H1 (cell line): ENCODE measurements around the gene TPRX1. TPM values are rescaled to one million over a fixed set of nuclear protein-coding genes. Genes with fewer than 3 reads are reported as not detected.
"Not testable (repeated sequence)": the region's sequence is repeated elsewhere in the genome, so short reads cannot be mapped to it uniquely, and the experiment has no call there.

Experiments used
- CTCF ChIA-PET: fragments of 300-600 bp; sonication (Branson Sonifier 250); formaldehyde crosslinking; loops from one replicate; lab custom pipeline; 2021; ENCODE audit not compliant: partially characterized antibody; lab: Charles Lee
- POLR2A ChIA-PET: fragments of 300-600 bp; sonication (Branson Sonifier 250); formaldehyde crosslinking; loops from one replicate; lab custom pipeline; 2021; ENCODE audit warnings: inconsistent platforms; ENCODE audit not compliant: partially characterized antibody; lab: Charles Lee
- DNase-seq, 2 experiments: peaks; one replicate each; pipeline versions ENCODE4 v3.0.0 to v3.0.0-alpha.2; 2010 to 2022; ENCODE audit warnings: low spot score in 2 of 2, low read depth in 1 of 2, mixed read lengths in 1 of 2
- FAIRE-seq: peaks from 2 replicates; lab custom pipeline; 2011; peaks lifted over from hg19 to GRCh38; lab: Jason Lieb, UNC
- H2AFZ ChIP-seq: 2 replicates; pipeline ENCODE4 v1.8.1; 2012; ENCODE audit warnings: low read length, inconsistent platforms
- H2AK5ac ChIP-seq: 2 replicates; pipeline ENCODE4 v1.6.1; 2013; ENCODE audit warnings: low read depth, low read length
- H2BK120ac ChIP-seq: replicated peaks from 2 replicates; pipeline ENCODE3; 2013; ENCODE audit warnings: low read depth, low read length, inconsistent platforms
- H2BK12ac ChIP-seq: 2 replicates; pipeline ENCODE4 v1.6.1; 2013; ENCODE audit warnings: low read depth, low read length
- H2BK15ac ChIP-seq: 2 replicates; pipeline ENCODE4 v1.6.1; 2013; ENCODE audit warnings: low read length
- H2BK20ac ChIP-seq: 2 replicates; pipeline ENCODE4 v1.6.1; 2013; ENCODE audit warnings: low read length
- H2BK5ac ChIP-seq: 2 replicates; pipeline ENCODE4 v1.6.1; 2013; ENCODE audit warnings: low read depth, low read length
- H3K14ac ChIP-seq: 2 replicates; pipeline ENCODE4 v1.6.1; 2013; ENCODE audit warnings: inconsistent platforms; ENCODE audit not compliant: insufficient read length
- H3K18ac ChIP-seq: 2 replicates; pipeline ENCODE4 v1.6.1; 2013; ENCODE audit warnings: low read length; ENCODE audit errors: extremely low read depth
- H3K23ac ChIP-seq: 2 replicates; pipeline ENCODE4 v1.6.1; 2013; ENCODE audit warnings: inconsistent platforms; ENCODE audit not compliant: insufficient read length
- H3K23me2 ChIP-seq: 2 replicates; pipeline ENCODE4 v1.6.1; 2013; ENCODE audit warnings: low read depth, low read length
- H3K27ac ChIP-seq: 2 replicates; pipeline ENCODE4 v1.6.1; 2011; ENCODE audit warnings: low read depth, low read length, inconsistent platforms
- H3K27me3 ChIP-seq, 4 experiments: replicated peaks in 1 of 4; 1 replicate in 1 of 4; 2 replicates in 3 of 4; pipeline versions ENCODE4 v1.6.1 to v1.8.1; 2011 to 2013; ENCODE audit warnings: low read length in 3 of 4, mild to moderate bottlenecking in 3 of 4, inconsistent platforms in 2 of 4, mixed read lengths in 2 of 4, moderate library complexity in 1 of 4; ENCODE audit not compliant: control insufficient read depth in 3 of 4, insufficient read depth in 3 of 4; ENCODE audit errors: extremely low read depth in 1 of 4
- H3K36me3 ChIP-seq, 4 experiments: 2 replicates each; pipeline versions ENCODE4 v1.6.1 to v1.8.1; 2011 to 2013; ENCODE audit warnings: mild to moderate bottlenecking in 4 of 4, low read length in 3 of 4, moderate library complexity in 2 of 4, control low read depth in 1 of 4, inconsistent platforms in 1 of 4; ENCODE audit not compliant: insufficient read depth in 4 of 4, control insufficient read depth in 2 of 4
- H3K4ac ChIP-seq: replicated peaks from 2 replicates; pipeline ENCODE3; 2013; ENCODE audit warnings: low read length, low read depth, mixed read lengths, inconsistent platforms; ENCODE audit not compliant: insufficient read length
- H3K4me1 ChIP-seq, 4 experiments: replicated peaks in 1 of 4; 1 replicate in 1 of 4; 2 replicates in 3 of 4; pipeline versions ENCODE4 v1.6.1 to v1.8.1; 2011 to 2013; ENCODE audit warnings: low read length in 3 of 4, inconsistent platforms in 2 of 4, mixed read lengths in 1 of 4; ENCODE audit not compliant: insufficient read depth in 4 of 4, control insufficient read depth in 3 of 4
- H3K4me2 ChIP-seq, 2 experiments: 2 replicates each; pipeline versions ENCODE4 v1.6.1 to v1.8.1; 2011 to 2013; ENCODE audit warnings: low read depth in 2 of 2, low read length in 2 of 2, control low read depth in 1 of 2, inconsistent platforms in 1 of 2, mild to moderate bottlenecking in 1 of 2; ENCODE audit not compliant: insufficient read depth in 1 of 2
- H3K4me3 ChIP-seq, 4 experiments: fragments of 200-600, 300-600 bp in 1 of 4; sonication (generic), shearing (Covaris generic), sonication (Bioruptor Twin) in 1 of 4; 2 replicates each; pipeline versions ENCODE4 v1.5.1 to v1.8.1; 2011 to 2016; ENCODE audit warnings: low read length in 4 of 4, low read depth in 3 of 4, control low read depth in 2 of 4, inconsistent platforms in 2 of 4, mild to moderate bottlenecking in 2 of 4, mixed read lengths in 1 of 4, moderate library complexity in 1 of 4; ENCODE audit not compliant: insufficient read depth in 2 of 4; ENCODE audit errors: extremely low read depth in 1 of 4
- H3K56ac ChIP-seq: replicated peaks from 2 replicates; pipeline ENCODE3; 2013; ENCODE audit warnings: low read depth, mild to moderate bottlenecking, mixed read lengths, low read length, inconsistent platforms; ENCODE audit not compliant: insufficient read length
- H3K79me1 ChIP-seq: 2 replicates; pipeline ENCODE4 v1.6.1; 2013; ENCODE audit warnings: low read depth, low read length, control low read depth
- H3K79me2 ChIP-seq, 2 experiments: 2 replicates each; pipeline versions ENCODE4 v1.6.1 to v1.8.1; 2012 to 2013; ENCODE audit warnings: low read length in 2 of 2, mild to moderate bottlenecking in 2 of 2, inconsistent platforms in 1 of 2; ENCODE audit not compliant: insufficient read depth in 2 of 2, control insufficient read depth in 1 of 2
- H3K9ac ChIP-seq, 4 experiments: replicated peaks in 1 of 4; 1 replicate in 1 of 4; 2 replicates in 3 of 4; pipeline versions ENCODE4 v1.6.1 to v1.8.1; 2011 to 2013; ENCODE audit warnings: low read depth in 3 of 4, low read length in 3 of 4, control low read depth in 2 of 4, mild to moderate bottlenecking in 2 of 4, moderate library complexity in 2 of 4, inconsistent platforms in 1 of 4; ENCODE audit errors: extremely low read depth in 1 of 4
- H3K9me3 ChIP-seq, 2 experiments: 2 replicates each; pipeline versions ENCODE4 v1.6.1 to v1.8.1; 2012 to 2013; ENCODE audit warnings: mild to moderate bottlenecking in 2 of 2, moderate library complexity in 2 of 2, control low read depth in 1 of 2, inconsistent platforms in 1 of 2, low read depth in 1 of 2, low read length in 1 of 2, mixed read lengths in 1 of 2; ENCODE audit not compliant: insufficient read depth in 2 of 2
- H4K20me1 ChIP-seq, 2 experiments: replicated peaks in 1 of 2; 2 replicates each; pipeline versions ENCODE3 to v1.8.1; 2011 to 2013; ENCODE audit warnings: inconsistent platforms in 2 of 2, low read length in 2 of 2, mild to moderate bottlenecking in 1 of 2; ENCODE audit not compliant: insufficient read depth in 2 of 2, control insufficient read depth in 1 of 2
- H4K5ac ChIP-seq: 2 replicates; pipeline ENCODE4 v1.6.1; 2013; ENCODE audit warnings: low read length, low read depth, mixed read lengths, inconsistent platforms; ENCODE audit not compliant: insufficient read length
- H4K8ac ChIP-seq: 2 replicates; pipeline ENCODE4 v1.8.0; 2013; ENCODE audit warnings: mild to moderate bottlenecking, moderate library complexity, low read length, inconsistent platforms; ENCODE audit not compliant: insufficient read depth; ENCODE audit errors: extremely low read depth
- H4K91ac ChIP-seq: replicated peaks from 2 replicates; pipeline ENCODE3; 2013; ENCODE audit warnings: low read length, mixed read lengths, inconsistent platforms; ENCODE audit not compliant: insufficient read length
- WGBS, 2 experiments: shearing (Covaris generic) in 1 of 2; methylation state at CpG; one replicate each; pipeline versions ENCODE4 v1.1.6 to v1.1.7; 2013 to 2015; ENCODE audit warnings: low lambda C conversion rate in 2 of 2, mixed read lengths in 2 of 2, inconsistent platforms in 1 of 2, low coverage in 1 of 2, missing lambda C conversion rate in 1 of 2; ENCODE audit not compliant: insufficient replicate concordance in 2 of 2, insufficient coverage in 1 of 2, insufficient read length in 1 of 2; ENCODE audit errors: extremely low coverage in 1 of 2, missing lambda C conversion rate in 1 of 2; 5-methylcytosine and 5-hydroxymethylcytosine counted together
- polyA plus RNA-seq, 7 experiments: library from polyadenylated mRNA; depleted of rRNA in 3 of 7; stranded (reverse) in 5 of 7; unstranded in 2 of 7; fragments of >200 nt in 5 of 7; fragments of 200-250 nt in 2 of 7; gene quantifications; 1 replicate in 5 of 7; 2 replicates in 1 of 7; 4 replicates in 1 of 7; pipeline versions ENCODE4 v1.2.1 to v1.2.3, GENCODE V29; 2011 to 2013; ENCODE audit warnings: missing spikeins in 2 of 7, mixed read lengths in 2 of 7
- total RNA-seq: library from RNA; stranded (reverse); fragmentation: NEBNext Ultra II Directional; extraction: Animal tissue kit (Norgen Biotek cat#: 25700); gene quantifications from 2 replicates; pipeline ENCODE4 v1.2.1, GENCODE V29; 2021

The TPRX1 gene
- total and polyA plus RNA-seq, 2 of the 8 experiments (the other 6 are each of a cell fraction or from before 2014, with no cell fraction given): 0.03 TPM; not detected in 1

DNA sequence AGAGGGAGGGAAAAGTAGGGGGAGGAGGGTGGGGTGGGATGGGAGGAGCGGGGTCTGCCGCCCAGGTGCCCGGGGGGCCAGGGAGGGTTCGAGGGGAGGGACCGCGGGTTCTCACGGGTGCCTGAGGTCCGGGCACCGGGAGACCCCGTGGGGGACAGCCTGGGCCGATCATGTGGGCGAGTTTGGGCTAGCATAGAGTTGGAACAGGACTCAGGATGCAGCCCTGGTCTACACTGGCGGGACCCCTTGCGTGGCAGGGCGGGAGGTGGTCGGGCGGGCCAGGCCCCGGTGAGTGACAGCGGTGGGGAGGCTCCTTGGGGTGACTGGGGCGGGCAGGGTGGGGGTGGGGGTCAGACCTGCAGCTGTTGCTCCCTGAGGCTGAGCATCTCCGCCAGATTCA is 1.2 kb downstream of the TPRX1 start:
- H3K9ac ChIP-seq, H2AK5ac ChIP-seq, H4K20me1 ChIP-seq, H3K79me1 ChIP-seq, H3K23ac ChIP-seq, H2BK15ac ChIP-seq, H4K5ac ChIP-seq, H2AFZ ChIP-seq, FAIRE-seq, H4K91ac ChIP-seq, H3K79me2 ChIP-seq, H3K27ac ChIP-seq, H3K9me3 ChIP-seq, CTCF ChIA-PET, H3K18ac ChIP-seq, DNase-seq, H3K23me2 ChIP-seq, H3K4me2 ChIP-seq, POLR2A ChIA-PET, H3K4ac ChIP-seq, H2BK5ac ChIP-seq, H3K56ac ChIP-seq, H3K4me3 ChIP-seq, H3K36me3 ChIP-seq, H3K27me3 ChIP-seq, H2BK20ac ChIP-seq, H2BK120ac ChIP-seq, H3K14ac ChIP-seq, H2BK12ac ChIP-seq, H3K4me1 ChIP-seq, H4K8ac ChIP-seq: not testable (repeated sequence)
- WGBS, 2 experiments: 82% methylated on average over 4 of the region's 21 CpGs; no CpG with 5 or more reads in 1 of the 2 experiments
